Stomach smooth muscle (tissue), 2 donors: Measurements from ENCODE around the gene NIP7.

Experiments used
- H3K27ac ChIP-seq: one replicate; pipeline ENCODE4 v1.7.0; 2013; ENCODE audit warnings: mild to moderate bottlenecking, low read length, inconsistent platforms
- H3K27me3 ChIP-seq, 2 donors: one replicate each; pipeline ENCODE4 v1.7.0; 2013; ENCODE audit warnings: low read length in 2 of 2; ENCODE audit not compliant: insufficient read depth in 2 of 2, control insufficient read depth in 1 of 2
- H3K36me3 ChIP-seq, 2 donors: one replicate each; pipeline ENCODE4 v1.7.0; 2013; ENCODE audit warnings: low read length in 2 of 2; ENCODE audit not compliant: control insufficient read depth in 2 of 2, insufficient read depth in 2 of 2
- H3K4me1 ChIP-seq: one replicate; pipeline ENCODE4 v1.7.0; 2013; ENCODE audit warnings: low read length; ENCODE audit not compliant: control insufficient read depth, insufficient read depth
- H3K4me3 ChIP-seq, 2 donors: one replicate each; pipeline ENCODE4 v1.7.0; 2013; ENCODE audit warnings: low read length in 2 of 2
- H3K9ac ChIP-seq, 2 donors: one replicate each; pipeline ENCODE4 v1.7.0; 2013; ENCODE audit warnings: low read length in 2 of 2, mild to moderate bottlenecking in 1 of 2
- H3K9me3 ChIP-seq, 2 donors: one replicate each; pipeline ENCODE4 v1.7.0; 2013; ENCODE audit warnings: low read length in 2 of 2; ENCODE audit not compliant: control insufficient read depth in 2 of 2
- donor health status: healthy.
- donor health status: Pancreatic carcinoma.

NIP7 gene

DNA sequence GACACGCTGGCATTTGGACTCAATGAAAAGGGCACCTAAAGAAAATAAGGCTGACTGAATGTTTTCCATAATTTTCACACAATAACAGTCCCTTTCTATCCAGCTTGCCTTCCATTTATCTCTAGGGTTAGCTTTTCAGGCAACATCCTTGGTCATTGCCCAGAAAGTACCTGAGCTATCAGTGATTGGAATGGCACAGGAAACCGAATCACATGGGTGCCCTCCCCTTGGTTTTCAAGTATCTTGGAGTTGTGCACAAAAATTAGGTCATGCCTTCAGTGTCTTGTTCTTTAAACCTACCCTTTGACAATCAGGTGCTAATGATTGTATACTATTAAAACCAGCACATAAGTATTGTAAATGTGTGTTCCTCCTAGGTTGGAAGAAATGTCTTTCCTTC, 31.7 kb upstream of the NIP7 start:
- Histone ChIP-seq H3K4me3 (no peak overlapping the region), H3K27ac (no peak overlapping the region), H3K9ac (no peak overlapping the region), H3K27me3 (no peaks in the 10 kb centered on the region), H3K9me3 (no peaks in the 10 kb centered on the region), H3K36me3 (peaks cover 0 to 4% of the 10 kb centered on the region in 2 donors), H3K4me1 (peaks cover 11% of the 10 kb centered on the region)

DNA sequence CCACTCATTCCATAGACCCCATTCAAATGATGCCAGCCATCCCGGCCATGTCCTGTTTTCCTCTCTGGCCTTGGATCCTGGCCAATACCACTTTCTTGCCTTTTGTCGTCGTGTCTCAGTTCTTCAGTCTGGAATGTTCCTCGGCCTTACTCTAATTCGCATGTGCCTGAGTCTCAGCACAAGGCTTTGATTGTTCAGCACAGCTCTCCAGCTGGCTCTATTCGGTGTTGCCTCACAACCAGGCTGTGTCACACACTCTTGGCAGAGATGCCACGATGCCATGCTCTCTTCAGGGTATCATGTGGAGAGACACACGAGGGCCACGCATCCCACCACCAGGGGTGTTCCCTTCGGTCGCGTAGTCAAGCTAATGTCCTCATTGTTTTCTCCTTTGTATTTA, 30.3 kb upstream of the NIP7 start:
- Histone ChIP-seq H3K27me3 (no peaks in the 10 kb centered on the region), H3K9ac (no peak overlapping the region), H3K36me3 (peaks cover 0 to under 1% of the 10 kb centered on the region in 2 donors), H3K9me3 (no peaks in the 10 kb centered on the region), H3K27ac (no peak overlapping the region), H3K4me1 (peaks cover 11% of the 10 kb centered on the region), H3K4me3 (no peak overlapping the region)

DNA sequence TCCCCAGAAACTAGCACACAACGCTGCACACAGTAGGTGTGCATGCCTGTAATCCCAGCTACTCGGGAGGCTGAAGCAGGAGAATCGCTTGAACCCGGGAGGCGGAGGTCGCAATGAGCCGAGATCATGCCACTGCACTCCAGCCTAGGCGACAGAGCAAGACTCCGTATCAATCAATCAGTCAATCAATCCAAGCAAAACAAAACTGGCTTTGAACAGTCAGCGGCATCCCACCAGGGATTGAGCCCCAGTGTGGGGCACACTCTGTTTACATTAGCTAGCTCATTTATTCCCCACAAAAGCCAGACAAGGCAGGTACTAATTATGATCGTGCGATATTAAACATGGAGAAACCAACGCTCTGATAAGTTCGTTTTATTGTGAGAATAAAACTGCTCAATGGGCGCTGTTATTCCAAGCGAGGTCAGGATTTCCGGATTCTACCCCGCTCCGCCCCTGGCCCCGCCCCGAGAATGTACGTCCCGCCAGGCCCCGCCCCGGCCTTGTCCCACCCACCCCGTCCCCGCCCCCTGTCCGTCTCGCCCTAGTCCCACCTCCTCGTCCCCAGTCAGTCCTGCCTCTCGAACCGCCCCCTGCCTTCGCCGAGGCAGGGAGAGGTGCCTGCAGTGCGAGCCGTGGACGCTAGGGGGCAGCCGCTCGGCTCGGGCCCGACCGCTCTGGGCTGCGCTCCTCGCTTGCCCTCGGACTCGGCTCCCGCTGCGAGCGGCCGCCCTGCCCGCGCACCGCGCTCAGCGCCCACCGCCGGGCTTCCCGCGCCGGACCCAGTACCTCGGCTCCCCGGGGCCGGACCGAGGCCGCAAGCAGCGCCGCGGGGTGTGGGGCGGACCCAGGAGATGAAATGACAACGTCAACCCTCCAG, 28.7 kb upstream of the NIP7 start, which contains the start of gene VPS4A:
Gene VPS4A, plus strand, starts transcription at position 698 of the 880 bp plus-strand sequence. Its CDS starts 162 bp downstream, at position 860.
- peaks cover 11% of the 10 kb centered on the region for H3K4me1 ChIP-seq

DNA sequence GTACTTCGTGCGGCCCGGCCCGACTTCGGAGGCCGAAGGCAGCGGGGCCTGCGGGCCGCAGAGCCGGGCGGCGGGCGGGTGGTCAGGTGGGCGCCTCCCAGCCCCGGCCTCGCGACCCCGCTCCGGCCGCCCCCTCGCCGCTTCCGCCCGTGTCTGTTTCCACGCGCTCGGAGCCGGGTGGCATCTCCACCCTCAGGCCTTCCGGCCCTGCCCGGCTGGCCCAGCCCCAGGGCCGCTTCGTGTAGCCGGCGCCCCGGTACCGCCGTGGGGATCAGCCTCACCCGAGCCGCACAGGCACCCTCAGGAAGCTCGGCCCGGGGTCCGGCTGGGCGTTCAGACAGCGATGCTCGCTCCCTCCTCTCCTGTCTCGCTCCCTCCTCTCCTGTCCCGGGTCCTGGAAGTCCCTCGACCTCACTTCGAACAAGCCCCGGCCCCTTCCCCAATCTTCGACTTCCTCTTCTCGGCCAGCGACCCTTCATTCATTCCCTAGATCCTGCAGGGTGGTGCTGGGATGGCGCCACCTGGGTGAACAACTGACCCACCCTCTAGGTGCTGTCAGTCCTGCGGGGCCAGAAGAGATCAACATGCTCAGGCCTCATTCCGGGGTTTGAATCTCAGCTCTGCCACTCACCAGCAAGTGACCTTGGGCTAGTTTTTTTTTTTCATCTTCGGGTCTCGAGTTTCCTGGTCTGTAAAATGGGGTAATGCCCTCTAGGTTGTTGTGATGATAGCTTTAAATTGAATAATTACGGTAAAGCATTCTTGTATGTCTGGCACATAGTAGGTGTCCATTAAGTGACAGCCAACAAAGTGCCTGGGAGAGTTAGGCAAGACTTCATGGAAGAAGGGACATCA, 27.8 kb upstream of the NIP7 start:
- Histone ChIP-seq H3K4me3 (peak overlapping the region; percentile 85 to 89), H3K27ac (peak overlapping the region; percentile 69), H3K9ac (peak overlapping the region; percentile 90 to 93), H3K36me3 (peaks cover 9 to 24% of the 10 kb centered on the region in 2 donors), H3K9me3 (no peaks in the 10 kb centered on the region), H3K4me1 (peaks cover 11% of the 10 kb centered on the region), H3K27me3 (no peaks in the 10 kb centered on the region)

More for the DNA sequence above, 28.7 kb upstream of the NIP7 start, which contains the start of gene VPS4A:
- no peaks in the 10 kb centered on the region for H3K27me3 ChIP-seq
- H3K36me3 ChIP-seq = peaks cover under 1 to 16% of the 10 kb centered on the region in 2 donors
- peak within 1 kb of the TSS; percentile 69 for H3K27ac ChIP-seq
- H3K4me3 ChIP-seq = peak within 1 kb of the TSS; percentile 89 to 92
- H3K9ac ChIP-seq = peak within 1 kb of the TSS; percentile 90 to 93
- no peaks in the 10 kb centered on the region for H3K9me3 ChIP-seq

DNA sequence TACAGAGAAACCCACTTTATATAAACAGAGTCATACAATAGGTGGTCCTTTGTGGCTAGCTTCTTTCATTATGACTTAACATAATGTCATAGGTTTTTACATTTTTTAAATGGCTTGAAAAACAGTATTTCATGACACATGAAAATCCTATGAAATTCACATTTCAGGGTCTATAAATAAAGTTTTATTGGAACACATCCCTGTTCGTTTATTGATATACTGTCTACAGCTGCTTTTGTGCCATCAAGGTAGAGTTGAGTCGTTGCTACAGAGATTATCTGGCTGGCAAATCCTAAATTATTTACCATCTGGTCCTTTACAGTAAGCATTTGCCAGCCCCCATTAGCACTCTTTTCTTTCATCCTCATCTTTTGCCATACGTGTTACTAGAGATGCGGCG, 26.1 kb upstream of the NIP7 start:
- no peak overlapping the region for H3K4me3 ChIP-seq
- no peak overlapping the region for H3K9ac ChIP-seq
- H3K36me3 ChIP-seq = peaks cover 17 to 34% of the 10 kb centered on the region in 2 donors
- H3K9me3 ChIP-seq = no peaks in the 10 kb centered on the region
- no peak overlapping the region for H3K27ac ChIP-seq
- H3K4me1 ChIP-seq = peaks cover 11% of the 10 kb centered on the region
- H3K27me3 ChIP-seq = no peaks in the 10 kb centered on the region

DNA sequence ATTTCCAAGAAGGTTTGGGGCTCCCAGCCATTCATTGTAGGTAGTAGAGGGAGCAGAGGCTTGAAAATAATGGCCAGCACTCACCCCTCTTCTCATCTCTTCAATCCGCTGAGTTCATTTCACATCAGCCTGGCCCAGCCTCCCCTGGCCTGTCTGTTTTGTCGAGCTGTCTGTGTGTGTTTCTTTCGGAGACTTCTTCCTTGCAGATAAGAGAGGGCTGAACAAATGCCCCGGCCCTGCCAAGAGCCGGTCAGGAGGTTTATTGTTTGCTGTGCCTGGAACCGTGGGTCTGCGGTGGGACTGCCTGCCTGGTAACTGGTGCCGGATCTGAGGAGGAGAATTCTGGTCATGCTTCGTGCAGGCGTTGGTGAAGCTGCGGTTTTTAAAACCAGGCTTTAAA, 25.0 kb upstream of the NIP7 start:
- H3K27ac ChIP-seq = no peak overlapping the region
- no peaks in the 10 kb centered on the region for H3K9me3 ChIP-seq
- no peak overlapping the region for H3K9ac ChIP-seq
- peaks cover 11% of the 10 kb centered on the region for H3K4me1 ChIP-seq
- peaks cover 27 to 42% of the 10 kb centered on the region in 2 donors for H3K36me3 ChIP-seq
- no peak overlapping the region for H3K4me3 ChIP-seq
- no peaks in the 10 kb centered on the region for H3K27me3 ChIP-seq

GRCh38 chr16:69315486-69316311, 23.9 kb upstream of the NIP7 start:
- Histone ChIP-seq H3K27ac (no peak overlapping the region), H3K4me3 (no peak overlapping the region), H3K4me1 (peaks cover 8% of the 10 kb centered on the region), H3K27me3 (no peaks in the 10 kb centered on the region), H3K9ac (peak overlapping the region in 1 of 2 donors; percentile 13), H3K9me3 (no peaks in the 10 kb centered on the region), H3K36me3 (peaks cover 39 to 53% of the 10 kb centered on the region in 2 donors)

DNA sequence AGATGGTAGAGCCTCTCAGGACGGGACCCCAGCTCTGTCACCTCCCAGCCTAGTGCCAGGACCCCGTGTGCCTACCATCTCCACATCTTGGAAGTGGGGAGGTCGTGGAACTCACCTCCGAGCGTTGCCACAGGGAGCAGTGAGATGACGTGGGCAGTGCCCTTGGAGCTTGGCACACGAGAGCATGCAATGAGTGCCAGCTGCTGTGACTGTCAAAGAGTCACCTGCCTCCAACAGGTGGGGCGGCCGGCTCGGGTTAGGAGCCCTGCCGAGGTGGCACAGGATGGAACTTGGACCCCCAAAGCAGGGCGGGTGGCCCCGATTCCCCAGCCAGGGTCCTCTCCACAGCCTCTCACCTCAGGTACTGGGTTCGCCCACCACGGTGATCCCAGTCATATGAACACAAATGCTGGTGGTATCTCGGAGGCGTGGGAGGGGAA, 23.0 kb upstream of the NIP7 start:
- no peaks in the 10 kb centered on the region for H3K9me3 ChIP-seq
- peaks cover 8% of the 10 kb centered on the region for H3K4me1 ChIP-seq
- no peaks in the 10 kb centered on the region for H3K27me3 ChIP-seq
- peaks cover 48 to 63% of the 10 kb centered on the region in 2 donors for H3K36me3 ChIP-seq
- H3K27ac ChIP-seq = no peak overlapping the region
- no peak overlapping the region for H3K9ac ChIP-seq
- H3K4me3 ChIP-seq = no peak overlapping the region

GRCh38 chr16:69318177-69318910, 21.2 kb upstream of the NIP7 start:
- H3K27me3 ChIP-seq = no peaks in the 10 kb centered on the region
- H3K4me1 ChIP-seq = no peaks in the 10 kb centered on the region
- peaks cover 62 to 77% of the 10 kb centered on the region in 2 donors for H3K36me3 ChIP-seq
- H3K4me3 ChIP-seq = no peak overlapping the region
- H3K27ac ChIP-seq = no peak overlapping the region
- H3K9me3 ChIP-seq = no peaks in the 10 kb centered on the region
- no peak overlapping the region for H3K9ac ChIP-seq
